A549 (cell line): ENCODE results near the gene PBXIP1. TPM values are rescaled to one million over a fixed set of nuclear protein-coding genes. Genes with fewer than 3 reads are reported as not detected.

ENCODE experiments used
- ATAC-seq, 2 experiments: fragments of 200-7000 bp in 1 of 2; fragments of >200 bp in 1 of 2; cut with Nextera tagmentation in 1 of 2; cut with Tn5 transposase in 1 of 2; 3 replicates each; pipeline versions ENCODE4 v1.8.0 to v1.9.1; 2018 to 2020; ENCODE audit warnings: mild to moderate bottlenecking in 1 of 2, moderate library complexity in 1 of 2
- CTCF ChIA-PET: fragments of 300-600 bp; sonication (Branson Sonifier 250); formaldehyde crosslinking; extraction: SDS; loops from one replicate; lab custom pipeline; 2021; ENCODE audit warnings: antibody characterized with exemption, inconsistent platforms; lab: Yijun Ruan, JAX
- POLR2A ChIA-PET: fragments of 350-600 bp; formaldehyde crosslinking; extraction: SDS; loops from one replicate; lab custom pipeline; 2021; ENCODE audit warnings: antibody characterized with exemption, inconsistent platforms; lab: Yijun Ruan, JAX
- DNase-seq, 2 experiments: peaks; one replicate each; pipeline versions ENCODE4 v3.0.0 to v3.0.0-alpha.2; 2011 to 2016; ENCODE audit warnings: low read depth in 1 of 2, low spot score in 1 of 2
- FAIRE-seq: peaks from 2 replicates; lab custom pipeline; 2011; peaks lifted over from hg19 to GRCh38; lab: Jason Lieb, UNC
- H3K27ac ChIP-seq, 2 experiments: fragments of >200 bp; sonication (Bioruptor Twin); formaldehyde crosslinking; 3 replicates each; pipeline ENCODE4 v1.5.1; 2016 to 2017
- H3K4me1 ChIP-seq: fragments of >200 bp; sonication (Bioruptor Twin); formaldehyde crosslinking; 3 replicates; pipeline ENCODE4 v1.6.1; 2016
- H3K4me2 ChIP-seq: fragments of >200 bp; sonication (Bioruptor Twin); formaldehyde crosslinking; 3 replicates; pipeline ENCODE4 v1.6.1; 2016
- H3K4me3 ChIP-seq: fragments of >200 bp; sonication (Bioruptor Twin); formaldehyde crosslinking; 3 replicates; pipeline ENCODE4 v1.5.1; 2016
- H3K9me3 ChIP-seq: fragments of >200 bp; sonication (Bioruptor Twin); formaldehyde crosslinking; 3 replicates; pipeline ENCODE4 v1.6.1; 2016
- BHLHE40 ChIP-seq: IDR thresholded peaks from 2 replicates; pipeline ENCODE4 v1.6.1; 2012; ENCODE audit warnings: low read depth, low read length, inconsistent platforms
- CBX2 ChIP-seq: fragments of 200-600 bp; sonication (generic); IDR thresholded peaks from 2 replicates; pipeline ENCODE4 v1.6.1; 2016; ENCODE audit warnings: low read depth, mild to moderate bottlenecking, borderline replicate concordance
- CEBPB ChIP-seq, 2 experiments: fragments of >200 bp in 1 of 2; sonication (Bioruptor Twin) in 1 of 2; formaldehyde crosslinking in 1 of 2; IDR thresholded peaks; 2 replicates each; pipeline ENCODE4 v1.6.1; 2012 to 2016
- CHD2 ChIP-seq: fragments of 150-350 bp; IDR thresholded peaks from 2 replicates; pipeline ENCODE4 v1.6.1; 2014; ENCODE audit warnings: low read length; ENCODE audit not compliant: partially characterized antibody
- CHD4 ChIP-seq: fragments of 200-600 bp; sonication (generic); IDR thresholded peaks from 2 replicates; pipeline ENCODE4 v1.6.1; 2016; ENCODE audit warnings: antibody characterized with exemption, mild to moderate bottlenecking, borderline replicate concordance
- EHF ChIP-seq: fragments of 250-450 bp; sonication (Bioruptor Pico); IDR thresholded peaks from 2 replicates; pipeline ENCODE4 v1.5.0; 2020; ENCODE audit warnings: mild to moderate bottlenecking
- EHMT2 ChIP-seq: fragments of 200-600 bp; sonication (generic); IDR thresholded peaks from 2 replicates; pipeline ENCODE4 v1.6.1; 2016; ENCODE audit warnings: antibody characterized with exemption, low read depth, mild to moderate bottlenecking, moderate library complexity
- EP300 ChIP-seq, 2 experiments: fragments of >200 bp; sonication (Bioruptor Twin); formaldehyde crosslinking; IDR thresholded peaks; 2 replicates in 1 of 2; 3 replicates in 1 of 2; pipeline ENCODE4 v1.6.1; 2016 to 2017
- FOXS1 ChIP-seq: fragments of 250-450 bp; sonication (Bioruptor Pico); IDR thresholded peaks from 2 replicates; pipeline ENCODE4 v1.5.0; 2020; ENCODE audit warnings: mild to moderate bottlenecking, moderate library complexity
- HOXB13 ChIP-seq: fragments of 250-450 bp; sonication (Bioruptor Pico); IDR thresholded peaks from 2 replicates; pipeline ENCODE4 v1.5.0; 2020; ENCODE audit warnings: low read depth, mild to moderate bottlenecking, moderate library complexity
- HOXB5 ChIP-seq: fragments of 250-450 bp; sonication (Bioruptor Pico); IDR thresholded peaks from 2 replicates; pipeline ENCODE4 v1.5.0; 2020; ENCODE audit warnings: mild to moderate bottlenecking, moderate library complexity
- JUNB ChIP-seq: fragments of >200 bp; sonication (Bioruptor Twin); formaldehyde crosslinking; IDR thresholded peaks from 2 replicates; pipeline ENCODE4 v1.6.1; 2016
- KDM1A ChIP-seq: fragments of 200-600 bp; sonication (generic); IDR thresholded peaks from 2 replicates; pipeline ENCODE4 v1.6.1; 2016; ENCODE audit warnings: low read depth, mild to moderate bottlenecking
- KDM5A ChIP-seq: fragments of 200-600 bp; sonication (generic); IDR thresholded peaks from 2 replicates; pipeline ENCODE4 v1.6.1; 2016; ENCODE audit warnings: antibody characterized with exemption, mild to moderate bottlenecking
- MAFK ChIP-seq: fragments of 450-650 bp; IDR thresholded peaks from 2 replicates; pipeline ENCODE4 v1.6.1; 2014; ENCODE audit not compliant: partially characterized antibody
- MYC ChIP-seq: IDR thresholded peaks from 2 replicates; pipeline ENCODE4 v1.6.1; 2012; ENCODE audit warnings: mild to moderate bottlenecking, inconsistent platforms, low read length, improper control_type of control experiment, borderline replicate concordance
- NPAS2 ChIP-seq: fragments of 250-450 bp; sonication (Bioruptor Pico); IDR thresholded peaks from 2 replicates; pipeline ENCODE4 v1.8.0; 2022; ENCODE audit warnings: mild to moderate bottlenecking, moderate library complexity, borderline replicate concordance
- NR3C1 ChIP-seq: fragments of >200 bp; sonication (Bioruptor Twin); formaldehyde crosslinking; IDR thresholded peaks from 3 replicates; pipeline ENCODE4 v1.6.1; 2017
- PBX3 ChIP-seq: IDR thresholded peaks from 2 replicates; pipeline ENCODE4 v1.6.1; 2012
- POLR2A ChIP-seq: IDR thresholded peaks from 2 replicates; pipeline ENCODE4 v1.6.1; 2012; ENCODE audit warnings: mild to moderate bottlenecking, low read length
- RARB ChIP-seq: fragments of 250-450 bp; sonication (Bioruptor Pico); IDR thresholded peaks from 2 replicates; pipeline ENCODE4 v1.8.0; 2021; ENCODE audit warnings: mild to moderate bottlenecking, moderate library complexity
- REST ChIP-seq: fragments of 200-600 bp; sonication (generic); IDR thresholded peaks from 2 replicates; pipeline ENCODE4 v1.6.1; 2016; ENCODE audit warnings: antibody characterized with exemption, mild to moderate bottlenecking, moderate library complexity
- RFX5 ChIP-seq: fragments of 450-650 bp; IDR thresholded peaks from 2 replicates; pipeline ENCODE4 v1.7.1; 2014; ENCODE audit warnings: antibody characterized with exemption, mild to moderate bottlenecking, moderate library complexity
- RNF2 ChIP-seq: fragments of 200-600 bp; sonication (generic); IDR thresholded peaks from 2 replicates; pipeline ENCODE4 v1.6.1; 2016; ENCODE audit warnings: low read depth, mild to moderate bottlenecking, antibody characterized with exemption, moderate library complexity, borderline replicate concordance
- SREBF2 ChIP-seq: fragments of 450-650 bp; IDR thresholded peaks from 2 replicates; pipeline ENCODE4 v1.6.1; 2014; ENCODE audit warnings: mild to moderate bottlenecking, moderate library complexity
- ZC3H11A ChIP-seq: fragments of 450-650 bp; IDR thresholded peaks from 2 replicates; pipeline ENCODE4 v1.6.1; 2014; ENCODE audit warnings: antibody characterized with exemption, mild to moderate bottlenecking
- ZNF302 ChIP-seq: fragments of 250-450 bp; sonication (Bioruptor Pico); IDR thresholded peaks from 2 replicates; pipeline ENCODE4 v1.9.0; 2021; ENCODE audit warnings: inconsistent platforms, mild to moderate bottlenecking, moderate library complexity
- WGBS: methylation state at CpG from one replicate; pipeline ENCODE4 v1.1.6; 2017; ENCODE audit errors: missing lambda C conversion rate; 5-methylcytosine and 5-hydroxymethylcytosine counted together
- polyA plus RNA-seq, 4 experiments: library from polyadenylated mRNA; depleted of rRNA in 3 of 4; stranded (reverse); fragments of >200 nt; fragmentation: RNase III in 1 of 4; extraction: RNeasy Plus Mini Kit Qiagen cat#74134 plus additional on column Dnase treatment in 1 of 4; gene quantifications; 2 replicates in 3 of 4; 3 replicates in 1 of 4; pipeline ENCODE4 v1.2.3, GENCODE V29; 2011 to 2017

PBXIP1 gene
- polyA plus RNA-seq, 2 of the 4 experiments (the other 2 are of a cell fraction), result 15.0 to 20.8 TPM

- ChIA-PET CTCF (interaction anchor here (0.8 to 1.4 kb wide), 5 partner anchors 15 to 461 kb away, joined by 3 to 4 read pairs (median 3); no protein-coding TSS in a partner anchor), POLR2A (no interaction called here)
- no peak for FAIRE-seq
- no peak overlapping the region for H3K27ac ChIP-seq
- peaks cover 11% of the 10 kb centered on the region; the same call in 2 of the 3 replicates for H3K4me1 ChIP-seq
- TF ChIP-seq KDM5A (no peak), RARB (CRISPR knock-in tag) (no peak), RFX5 (no peak), CBX2 (no peak), POLR2A (no peak), EHF (CRISPR knock-in tag) (no peak), MAFK (no peak), KDM1A (no peak)
- ATAC-seq, result no peak
- H3K4me3 ChIP-seq, result no peak overlapping the region
- 81% methylated on average over 8 of the region's 8 CpGs for WGBS
- H3K4me2 ChIP-seq, result no peak overlapping the region
- H3K9me3 ChIP-seq, result no peaks in the 10 kb centered on the region
- DNase-seq, result no peak
Measured at GRCh38 chr1:154940651-154941194, 15.2 kb downstream of the PBXIP1 start.

DNA sequence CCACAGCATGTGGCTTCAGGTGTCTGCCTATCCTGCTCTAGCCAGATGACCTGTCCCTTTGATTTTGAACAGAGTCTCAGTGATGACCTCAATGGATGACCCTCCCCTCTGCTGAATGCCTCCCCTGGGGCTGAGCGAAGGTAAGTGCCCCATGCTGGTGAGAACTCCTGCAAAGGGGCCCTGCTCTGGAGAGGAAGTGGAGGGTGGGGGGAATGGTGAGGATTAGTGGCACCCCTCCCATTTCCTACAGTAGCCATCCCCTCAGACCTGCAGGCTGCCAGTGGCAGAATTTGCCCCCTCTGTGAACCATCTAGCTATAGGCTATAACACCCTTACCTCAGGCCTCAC, 15.7 kb downstream of the PBXIP1 start:
- POLR2A ChIA-PET, result no interaction called here

GRCh38 chr1:154938604-154939399, 17.1 kb downstream of the PBXIP1 start:
- no peak for FAIRE-seq
- ChIA-PET POLR2A (no interaction called here), CTCF (interaction anchor here (0.7 to 4.3 kb wide), 9 partner anchors 8 to 1262 kb away, joined by 3 to 20 read pairs (median 4); partner anchors contain the start of genes PBXIP1 and PYGO2)
- no peaks in the 10 kb centered on the region for H3K9me3 ChIP-seq
- ATAC-seq, result no peak
- H3K4me2 ChIP-seq, result no peak overlapping the region
- H3K27ac ChIP-seq, result no peak overlapping the region
- peaks cover 13% of the 10 kb centered on the region; the same call in 2 of the 3 replicates for H3K4me1 ChIP-seq
- peak in 1 of 2 experiments; percentile 35 for DNase-seq
- H3K4me3 ChIP-seq, result no peak overlapping the region
- TF ChIP-seq PBX3 (no peak), EHMT2 (no peak), HOXB5 (CRISPR knock-in tag) (no peak), EHF (CRISPR knock-in tag) (no peak), FOXS1 (CRISPR knock-in tag) (no peak), SREBF2 (no peak), CHD2 (no peak), ZC3H11A (no peak), NPAS2 (CRISPR knock-in tag) (no peak), JUNB (no peak), ZNF302 (CRISPR knock-in tag) (no peak), HOXB13 (CRISPR knock-in tag) (no peak), MYC (no peak), CEBPB (IDR thresholded peaks at IDR 0.05) (no peak), BHLHE40 (no peak), CBX2 (no peak), NR3C1 (no peak), REST (no peak), CHD4 (no peak), KDM5A (no peak)
- 93% methylated on average over 7 of the region's 7 CpGs for WGBS

More for the DNA sequence above, 15.7 kb downstream of the PBXIP1 start:
- CTCF ChIA-PET, result interaction anchor here (0.7 to 1.4 kb wide), 7 partner anchors 8 to 682 kb away, joined by 3 to 4 read pairs (median 3); no protein-coding TSS in a partner anchor
- H3K4me2 ChIP-seq, result no peak overlapping the region
- no peak overlapping the region for H3K27ac ChIP-seq
- no peak overlapping the region for H3K4me3 ChIP-seq
- FAIRE-seq (no peak), DNase-seq (no peak), ATAC-seq (no peak)
- H3K4me1 ChIP-seq, result peaks cover 13% of the 10 kb centered on the region; the same call in 2 of the 3 replicates
- no peaks in the 10 kb centered on the region for H3K9me3 ChIP-seq
- 88% methylated on average over 1 of the region's 1 CpG for WGBS
- TF ChIP-seq CHD2 (no peak), RNF2 (no peak), EP300 (IDR thresholded peaks at IDR 0.05) (no peak)
